Vagina (tissue), 2 donors: Measurements from ENCODE around the gene YAP1. TPM values are rescaled to one million over a fixed set of nuclear protein-coding genes. Genes with fewer than 3 reads are reported as not detected.
"Not testable (repeated sequence)": the region's sequence is repeated elsewhere in the genome, so short reads cannot be mapped to it uniquely, and the experiment has no call there.

Source experiments
- DNase-seq, 2 donors: peaks; one replicate each; pipeline ENCODE4 v3.0.0-alpha.2; 2017; ENCODE audit errors: extremely low spot score in 2 of 2
- H3K27ac ChIP-seq: fragments of 200-600 bp; sonication (generic); one replicate; pipeline ENCODE4 v1.5.1; 2019
- H3K27me3 ChIP-seq: fragments of 200-600 bp; sonication (generic); one replicate; pipeline ENCODE4 v1.5.1; 2019
- H3K36me3 ChIP-seq, 2 donors: fragments of 200-600 bp; sonication (generic); one replicate each; pipeline ENCODE4 v1.5.1; 2017 to 2019
- H3K4me1 ChIP-seq: fragments of 200-600 bp; sonication (generic); one replicate; pipeline ENCODE4 v1.5.1; 2019
- H3K4me3 ChIP-seq, 2 donors: fragments of 200-600 bp; sonication (generic); 1 replicate in 1 of 2; 2 replicates in 1 of 2; pipeline ENCODE4 v1.5.1; 2016 to 2019
- H3K9me3 ChIP-seq: fragments of 200-600 bp; sonication (generic); one replicate; pipeline ENCODE4 v1.5.1; 2019
- CTCF ChIP-seq, 3 experiments: fragments of 450-650 bp in 2 of 3; fragments of 200-600 bp in 1 of 3; sonication (generic) in 1 of 3; IDR thresholded peaks; one replicate each; pipeline ENCODE4 v1.5.1; 2017 to 2019; ENCODE audit warnings: antibody characterized with exemption in 3 of 3, mild to moderate bottlenecking in 2 of 3, moderate library complexity in 2 of 3
- POLR2A ChIP-seq, 2 donors: fragments of 450-650 bp; IDR thresholded peaks; one replicate each; pipeline ENCODE4 v1.6.1; 2017; ENCODE audit warnings: antibody characterized with exemption in 2 of 2, mild to moderate bottlenecking in 2 of 2, moderate library complexity in 2 of 2
- POLR2AphosphoS5 ChIP-seq, 2 donors: sonication (generic); formaldehyde crosslinking; IDR thresholded peaks; one replicate each; pipeline ENCODE4 v1.9.0; 2017; ENCODE audit warnings: antibody characterized with exemption in 2 of 2, mild to moderate bottlenecking in 2 of 2, low read depth in 1 of 2; ENCODE audit not compliant: insufficient read depth in 1 of 2
- intact Hi-C: fragments of 100-400 bp; cut with DNase I; formaldehyde crosslinking; loops from one replicate; pipeline ENCODE4 v1.15.1; 2023
- total RNA-seq: library from RNA; depleted of rRNA; stranded (reverse); fragments of >200 nt; gene quantifications from one replicate; pipeline ENCODE4 v1.2.3, GENCODE V29; 2016

YAP1 gene
- total RNA-seq, 1 donor from 2014 or later, result 232 TPM

DNA sequence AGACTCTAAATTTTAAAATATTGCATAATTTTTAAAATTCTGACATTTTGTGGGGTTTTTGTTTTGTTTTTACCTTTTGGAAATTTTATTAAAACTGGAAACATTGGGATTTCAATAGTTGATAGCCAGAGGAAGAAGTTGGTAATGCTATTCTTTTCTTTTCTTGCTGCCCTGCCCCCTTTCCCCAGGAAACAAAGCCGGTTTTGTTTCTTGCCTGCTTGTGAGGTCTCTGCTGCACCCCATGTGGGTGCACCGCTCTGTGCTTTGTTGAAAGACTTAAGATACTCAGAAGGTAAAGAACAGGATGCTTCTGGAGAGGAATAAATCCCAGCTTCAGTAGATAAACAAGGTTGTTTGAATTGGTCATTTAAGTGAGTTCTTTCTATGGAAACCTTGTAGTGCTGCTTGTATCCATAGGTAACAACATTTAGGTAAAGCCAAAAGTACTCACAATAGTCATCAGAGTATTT lies 87.5 kb downstream of the YAP1 start:
- intact Hi-C loops, result no loop called here
- no peak overlapping the region for H3K4me3 ChIP-seq
- TF ChIP-seq POLR2AphosphoS5 (IDR thresholded peaks at IDR 0.05; ENCODE audit: insufficient read depth in 1 of 2, low read depth in 1 of 2) (no peak), POLR2A (IDR thresholded peaks at IDR 0.05) (no peak), CTCF (IDR thresholded peaks at IDR 0.05) (no peak)

GRCh38 chr11:102199673-102200072 lies 89.4 kb downstream of the YAP1 start:
- intact Hi-C loops, result no loop called here
- H3K4me3 ChIP-seq, result no peak overlapping the region
- H3K27me3 ChIP-seq, result no peaks in the 10 kb centered on the region
- peaks cover 27% of the 10 kb centered on the region for H3K4me1 ChIP-seq
- peaks cover 0 to 3% of the 10 kb centered on the region in 2 donors for H3K36me3 ChIP-seq
- TF ChIP-seq POLR2A (IDR thresholded peaks at IDR 0.05) (no peak), CTCF (IDR thresholded peaks at IDR 0.05) (no peak), POLR2AphosphoS5 (IDR thresholded peaks at IDR 0.05; ENCODE audit: insufficient read depth in 1 of 2, low read depth in 1 of 2) (no peak)
- DNase-seq, result no peak
- no peak overlapping the region for H3K27ac ChIP-seq
- H3K9me3 ChIP-seq, result no peaks in the 10 kb centered on the region

More for the DNA sequence above, 87.5 kb downstream of the YAP1 start:
- Histone ChIP-seq H3K27me3 (no peaks in the 10 kb centered on the region), H3K36me3 (peaks cover 0 to 3% of the 10 kb centered on the region in 2 donors), H3K9me3 (no peaks in the 10 kb centered on the region), H3K4me1 (peaks cover 32% of the 10 kb centered on the region), H3K27ac (peak overlapping the region; percentile 7)
- no peak for DNase-seq

GRCh38 chr11:102200325-102200724 lies 90.1 kb downstream of the YAP1 start:
- H3K9me3 ChIP-seq, H3K4me3 ChIP-seq, DNase-seq, H3K27ac ChIP-seq, H3K36me3 ChIP-seq, H3K27me3 ChIP-seq, intact Hi-C loops: not testable (repeated sequence)
- peaks cover 27% of the 10 kb centered on the region for H3K4me1 ChIP-seq

DNA sequence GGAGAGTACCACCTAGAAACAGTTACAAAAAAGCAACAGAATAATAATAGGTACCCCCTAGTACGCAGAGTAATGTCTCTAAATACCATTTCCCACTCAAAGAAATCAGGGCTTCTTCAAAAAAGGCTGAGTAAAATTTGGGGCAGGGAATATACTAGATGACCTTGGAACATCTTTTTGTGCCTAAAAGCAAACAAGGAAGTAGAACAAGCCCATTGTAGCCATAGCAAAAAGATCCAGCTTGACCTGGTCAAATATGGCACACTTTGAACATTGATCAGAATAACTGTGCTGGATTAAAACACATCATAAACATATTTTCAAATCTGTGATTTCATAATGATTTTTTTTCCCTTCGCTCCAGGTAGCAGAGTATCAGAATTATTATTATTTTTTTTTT lies 91.5 kb downstream of the YAP1 start:
- H3K9me3 ChIP-seq, result no peaks in the 10 kb centered on the region
- H3K4me1 ChIP-seq, result peaks cover 19% of the 10 kb centered on the region
- H3K4me3 ChIP-seq, result no peak overlapping the region
- no peak for TF ChIP-seq POLR2A (IDR thresholded peaks at IDR 0.05)
- no peak for TF ChIP-seq POLR2AphosphoS5 (IDR thresholded peaks at IDR 0.05; ENCODE audit: insufficient read depth in 1 of 2, low read depth in 1 of 2)
- TF ChIP-seq CTCF (IDR thresholded peaks at IDR 0.05), result no peak
- H3K27me3 ChIP-seq, result no peaks in the 10 kb centered on the region
- intact Hi-C loops, result no loop called here
- DNase-seq, result no peak
- H3K27ac ChIP-seq, result no peak overlapping the region
- H3K36me3 ChIP-seq, result peaks cover 0 to 13% of the 10 kb centered on the region in 2 donors

DNA sequence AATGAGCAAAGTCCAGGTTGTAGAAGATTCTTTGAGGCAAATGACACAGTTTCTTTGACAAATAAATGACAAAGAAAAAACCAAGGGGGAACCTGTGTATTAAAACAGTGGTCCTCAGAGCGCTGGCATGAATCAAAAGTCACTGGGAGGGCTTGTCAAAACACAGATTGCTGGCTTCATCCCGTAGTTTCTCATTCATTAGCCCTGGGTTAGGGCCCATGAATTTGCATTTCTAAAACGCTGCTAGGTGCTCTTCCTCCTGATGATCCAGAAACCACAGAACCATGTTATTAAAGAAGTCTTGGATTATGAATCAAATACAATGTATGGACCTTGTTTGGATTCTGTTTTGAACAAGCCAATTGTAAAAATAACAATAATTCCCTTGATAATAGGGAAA lies 92.7 kb downstream of the YAP1 start:
- intact Hi-C loops, result no loop called here
- no peak for TF ChIP-seq POLR2A (IDR thresholded peaks at IDR 0.05)
- no peak for TF ChIP-seq POLR2AphosphoS5 (IDR thresholded peaks at IDR 0.05; ENCODE audit: insufficient read depth in 1 of 2, low read depth in 1 of 2)
- TF ChIP-seq CTCF (IDR thresholded peaks at IDR 0.05), result no peak
- H3K9me3 ChIP-seq, result no peaks in the 10 kb centered on the region

More for the DNA sequence above, 92.7 kb downstream of the YAP1 start:
- H3K4me3 ChIP-seq, result no peak overlapping the region
- no peaks in the 10 kb centered on the region for H3K27me3 ChIP-seq
- no peak for DNase-seq
- H3K27ac ChIP-seq, result no peak overlapping the region
- peaks cover 0 to 21% of the 10 kb centered on the region in 2 donors for H3K36me3 ChIP-seq
- peaks cover 7% of the 10 kb centered on the region for H3K4me1 ChIP-seq
